ENCODE data around the gene P2RY2.

The P2RY2 gene

DNA sequence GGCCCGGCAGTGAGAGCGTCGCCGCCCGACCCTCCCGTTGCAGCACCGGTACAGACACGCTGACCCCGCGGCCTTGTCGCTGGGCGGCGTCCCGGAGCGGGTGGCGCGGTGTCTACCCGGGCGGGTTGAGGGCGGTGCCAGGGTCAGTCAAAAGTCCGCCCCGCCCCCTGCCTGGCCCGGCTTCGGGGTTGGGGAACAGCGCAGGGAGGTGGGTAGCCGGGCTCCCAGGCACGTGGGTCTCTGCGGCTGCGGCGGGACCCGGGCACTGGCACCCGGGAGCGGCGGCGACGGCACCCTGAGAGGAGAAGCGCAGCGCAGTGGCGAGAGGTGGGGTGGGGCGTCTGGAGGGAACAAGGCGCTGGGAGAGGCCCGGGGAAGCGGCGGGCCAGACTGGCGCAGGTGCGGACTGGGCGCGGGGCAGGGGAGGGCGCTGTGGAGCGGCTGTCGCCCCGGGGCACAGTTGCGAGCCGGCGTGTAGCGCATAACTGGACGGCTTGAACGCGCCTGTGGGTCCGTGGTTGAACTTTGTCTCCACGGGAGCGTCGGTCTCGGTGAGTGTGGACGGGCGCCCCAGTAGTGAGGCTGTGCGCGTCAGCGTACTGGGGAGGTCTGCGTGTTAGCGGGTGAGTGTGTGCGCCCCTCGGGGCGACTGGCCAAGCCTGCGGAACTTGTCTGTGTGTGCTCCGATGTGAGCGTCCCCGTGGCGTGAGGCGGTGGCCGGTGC lies at the start of gene P2RY2:
Gene P2RY2, plus strand, starts transcription at position 176 of the 724 bp plus-strand sequence. CDS start 15,879 bp downstream, outside the sequence.
- peak; percentile 55 for DNase-seq

- no peak for DNase-seq
Measured at GRCh38 chr11:73168925-73169579, 49.0 kb upstream of the P2RY2 start.

DNA sequence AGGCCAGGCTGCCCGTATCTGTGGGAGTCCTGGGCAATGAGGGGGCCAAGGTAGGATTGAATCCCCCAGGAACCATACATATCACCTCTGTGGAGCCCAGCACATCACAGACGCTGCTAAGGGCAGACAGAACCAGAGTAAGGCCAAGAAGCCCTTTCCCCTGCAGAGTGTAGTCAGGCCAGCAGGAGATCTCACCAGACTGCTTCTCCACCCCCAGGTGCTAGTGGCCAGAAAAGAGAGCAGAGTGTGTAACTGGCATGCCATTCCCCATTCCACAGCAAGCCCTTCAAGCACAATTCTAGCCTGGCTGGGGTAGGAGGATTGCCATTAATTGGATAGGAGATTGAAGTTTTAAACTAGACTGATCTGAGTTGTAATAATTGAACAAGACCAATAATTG lies 47.9 kb upstream of the P2RY2 start:
- DNase-seq, result no peak

DNA sequence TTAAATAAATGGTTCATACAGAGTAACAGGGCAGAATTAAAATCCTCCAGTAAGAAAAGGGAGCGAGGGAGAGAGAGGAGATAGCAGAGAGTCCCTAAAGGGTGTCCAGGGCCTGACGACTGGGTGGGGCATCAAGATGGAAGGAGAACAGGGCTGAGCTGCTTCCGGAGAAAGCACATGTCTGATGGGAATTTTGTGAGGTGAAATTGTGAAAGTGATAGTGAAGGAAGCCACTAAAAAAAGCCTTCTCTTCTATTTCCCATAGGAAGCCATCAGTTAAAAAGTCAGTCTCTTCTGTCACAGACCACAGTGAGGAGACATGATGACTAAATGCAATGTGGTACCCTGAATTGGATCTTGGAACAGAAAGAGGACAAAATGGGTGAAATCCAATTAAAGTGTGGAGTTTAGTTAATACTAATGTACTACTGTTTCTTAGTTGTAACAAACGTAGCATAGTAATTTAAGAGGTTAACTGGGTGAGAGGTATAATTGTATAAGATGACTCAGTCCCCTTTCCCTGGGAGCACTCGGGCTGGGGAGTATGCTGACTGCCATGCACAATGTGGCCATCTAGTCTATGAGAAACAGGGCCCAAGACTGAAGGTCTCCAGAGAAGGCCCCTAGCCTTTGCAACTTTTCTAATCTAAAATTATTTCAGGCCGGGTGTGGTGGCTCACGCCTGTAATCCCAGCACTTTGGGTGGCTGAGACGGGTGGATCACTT lies 46.5 kb upstream of the P2RY2 start:
- DNase-seq, result no peak

DNA sequence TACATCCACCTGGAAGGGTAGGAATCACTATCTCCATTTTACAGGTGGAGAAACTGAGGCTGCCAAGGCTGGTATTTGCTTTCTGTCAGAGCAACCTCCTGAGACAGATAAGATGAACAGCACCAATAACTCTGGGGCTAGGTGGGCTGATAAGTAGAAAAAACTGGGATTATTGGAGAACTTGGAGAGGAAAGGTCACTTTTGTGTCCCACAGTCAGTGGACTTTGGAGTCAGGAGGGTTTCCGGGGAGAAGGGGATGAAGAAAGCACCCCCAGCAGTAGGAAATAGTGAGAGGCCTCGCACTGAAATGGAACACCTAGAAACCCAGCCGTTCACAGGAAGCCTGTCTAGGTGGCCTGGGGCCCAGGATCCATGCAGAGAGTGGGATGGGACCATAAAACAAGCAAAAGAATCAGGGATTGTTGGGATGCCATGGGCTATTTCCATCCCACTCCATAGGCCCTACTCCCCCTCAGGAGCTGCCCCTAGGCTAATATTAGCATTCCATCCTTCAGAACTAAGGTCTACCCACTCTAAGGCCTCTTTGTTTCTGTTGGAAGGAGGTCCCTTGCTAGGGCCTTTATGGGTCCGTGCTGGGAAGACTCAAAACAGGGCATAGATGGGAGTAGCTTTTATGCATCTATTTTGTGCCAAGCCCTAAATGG lies 45.0 kb upstream of the P2RY2 start:
- no peak for DNase-seq

DNA sequence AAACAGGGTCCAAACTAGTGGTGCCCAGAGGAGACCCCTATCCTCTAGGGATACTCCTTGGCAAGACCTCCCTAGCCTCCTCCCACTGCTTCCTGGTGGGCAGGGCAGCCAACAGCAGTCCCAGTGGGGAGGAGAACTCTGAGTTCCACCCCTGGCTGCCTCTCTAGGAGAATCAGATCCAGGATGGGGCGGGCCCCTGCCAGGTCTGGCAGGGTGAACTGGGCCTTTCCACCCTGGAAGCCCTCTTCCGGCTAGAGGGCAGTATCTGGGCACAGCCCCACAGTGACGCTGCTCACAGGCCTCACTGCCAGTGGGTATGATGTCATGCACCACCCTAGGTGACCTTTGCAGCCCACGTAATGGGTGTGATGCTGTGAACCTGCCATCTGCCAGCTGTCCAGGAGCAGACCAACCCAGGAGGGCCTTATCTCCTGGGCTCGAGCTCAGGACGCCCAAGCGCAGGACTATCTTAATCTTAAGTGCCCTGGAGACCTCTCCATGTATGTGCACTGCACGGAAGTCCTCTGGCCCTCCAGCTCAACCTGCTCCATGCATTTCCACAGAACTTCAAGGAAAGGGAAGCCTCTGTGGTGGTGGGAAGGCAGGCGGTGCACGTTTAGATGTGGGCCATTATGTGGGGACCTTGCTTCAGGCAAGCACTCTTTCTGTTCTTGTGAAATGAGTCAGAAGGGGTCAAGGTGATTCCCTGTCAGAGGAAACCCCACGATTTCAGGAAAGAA lies 44.2 kb upstream of the P2RY2 start:
- no peak for DNase-seq

GRCh38 chr11:73174495-73174791 lies 43.6 kb upstream of the P2RY2 start:
- DNase-seq, result no peak

- no peak for DNase-seq
Measured at GRCh38 chr11:73175551-73176144, 42.4 kb upstream of the P2RY2 start.

GRCh38 chr11:73176145-73176873 lies 41.8 kb upstream of the P2RY2 start:
- no peak for DNase-seq

DNA sequence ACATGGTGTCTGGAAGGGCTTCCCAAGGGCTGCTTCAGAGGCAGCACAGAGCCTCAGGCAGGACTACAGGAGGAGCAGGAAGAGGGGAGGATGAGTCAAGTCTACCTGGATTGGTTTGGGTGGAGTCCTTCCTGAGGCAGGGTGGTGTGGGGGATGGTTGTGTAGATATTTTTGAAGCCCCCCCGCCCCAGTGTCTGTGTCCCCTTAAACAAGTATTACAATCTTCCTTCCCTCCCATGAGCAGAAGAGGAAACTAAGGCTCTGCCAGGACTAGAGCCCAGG lies 41.3 kb upstream of the P2RY2 start:
- no peak for DNase-seq

GRCh38 chr11:73177380-73177777 lies 40.7 kb upstream of the P2RY2 start:
- peak; percentile 32 for DNase-seq

DNA sequence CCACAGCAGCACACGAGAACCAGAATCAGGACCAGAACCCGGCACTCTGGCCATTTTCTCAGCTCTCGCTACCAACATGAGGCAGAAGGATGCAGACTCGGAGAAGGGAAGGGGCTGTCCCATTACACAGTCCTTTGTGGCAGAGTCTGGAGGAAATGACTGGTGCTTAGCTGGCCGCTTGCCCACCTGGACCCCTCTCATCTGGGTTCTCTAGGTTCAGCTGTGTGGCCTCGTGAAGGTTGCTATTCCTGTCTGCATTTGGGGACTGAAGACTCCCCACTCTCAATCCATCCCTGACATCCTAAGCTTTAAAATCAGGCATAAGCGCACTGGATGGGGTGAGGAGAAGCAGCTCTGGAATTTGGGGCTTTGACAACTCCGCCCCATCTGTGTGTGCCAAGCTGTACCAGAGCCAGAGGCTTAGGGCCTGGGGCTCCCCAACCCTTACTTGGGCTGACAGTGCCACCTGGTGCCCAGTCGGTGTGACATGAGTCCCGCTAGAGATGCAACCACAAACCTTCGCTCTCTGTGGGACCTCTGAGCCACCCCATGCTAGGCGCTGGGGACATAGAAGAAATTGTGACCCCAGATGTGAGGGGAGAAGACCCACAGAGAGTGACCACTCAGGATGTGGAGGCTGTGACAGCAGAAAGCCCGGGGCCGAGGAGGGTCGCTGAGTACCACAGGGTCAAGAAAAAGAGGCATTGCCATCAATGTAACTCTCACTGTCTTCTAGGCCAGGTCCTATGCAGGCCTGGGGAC lies 40.1 kb upstream of the P2RY2 start:
- peak; percentile 90 for DNase-seq

- no peak for DNase-seq
Measured at GRCh38 chr11:73178681-73179080, 39.4 kb upstream of the P2RY2 start.

DNA sequence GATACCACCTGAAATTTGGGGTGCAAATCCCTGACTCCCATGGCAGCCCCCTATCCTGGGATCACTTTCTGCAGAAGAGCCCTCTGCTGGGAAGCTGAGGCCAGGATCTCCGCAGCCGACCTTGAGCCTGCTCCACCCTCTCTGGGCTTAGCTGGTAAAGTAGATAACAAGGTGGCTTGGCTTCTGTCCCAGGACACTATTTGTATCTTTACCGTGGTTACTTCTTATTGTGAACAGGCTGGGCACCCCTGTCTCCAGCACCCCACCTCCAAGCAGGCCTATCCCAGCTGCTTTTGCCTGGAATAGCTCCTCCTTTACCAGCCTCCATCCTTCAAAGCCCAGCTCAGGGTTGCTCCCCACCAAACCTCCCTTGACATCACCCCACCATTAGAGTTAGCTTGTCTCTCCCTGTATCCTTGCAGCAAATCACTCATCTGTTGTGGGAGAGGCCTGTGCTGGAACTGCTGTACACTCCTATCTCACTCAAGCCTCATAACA lies 35.2 kb upstream of the P2RY2 start:
- DNase-seq, result no peak

GRCh38 chr11:73184953-73185671 lies 33.0 kb upstream of the P2RY2 start:
- peak; percentile 80 for DNase-seq

DNA sequence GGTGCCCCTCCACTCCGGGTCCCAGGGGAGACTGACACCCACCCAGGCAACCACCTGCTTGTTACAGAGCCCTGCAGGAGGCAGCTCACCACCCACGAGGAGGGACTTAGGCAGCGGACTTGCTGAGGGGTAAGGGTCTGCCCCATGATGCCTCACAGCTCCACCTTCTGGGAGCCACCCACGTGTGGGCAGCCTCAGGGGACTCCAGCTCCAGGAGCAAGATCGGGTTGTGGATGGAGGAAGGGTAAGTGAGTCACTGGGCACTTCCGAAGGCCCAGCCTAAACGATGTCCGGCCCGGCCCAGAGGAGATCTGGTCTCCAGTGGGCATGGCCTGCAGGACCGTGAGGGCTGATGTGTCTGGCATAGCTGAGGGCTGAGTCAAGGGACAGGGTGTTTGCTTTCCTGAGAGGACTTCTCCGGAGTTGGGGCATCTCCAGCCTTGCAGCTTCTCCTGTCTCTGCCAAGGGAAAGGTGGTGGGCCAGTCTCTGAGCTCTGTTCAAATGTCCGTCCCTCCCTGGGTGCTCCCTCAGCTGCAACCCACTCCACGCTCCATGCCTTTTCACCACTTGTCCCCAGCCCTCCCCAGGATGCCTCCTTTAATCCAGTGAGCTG lies 32.3 kb upstream of the P2RY2 start:
- peak; percentile 97 for DNase-seq

- DNase-seq, result no peak
Measured at GRCh38 chr11:73186294-73186850, 31.7 kb upstream of the P2RY2 start.

- no peak for DNase-seq
Measured at GRCh38 chr11:73186886-73187285, 31.2 kb upstream of the P2RY2 start.

- no peak for DNase-seq
Measured at GRCh38 chr11:73187854-73188253, 30.2 kb upstream of the P2RY2 start.

GRCh38 chr11:73188301-73188700 lies 29.8 kb upstream of the P2RY2 start:
- no peak for DNase-seq
